HG02852 (cell line): ENCODE measurements around the gene SVEP1.
"Not testable (repeated sequence)": the region's sequence is repeated elsewhere in the genome, so short reads cannot be mapped to it uniquely, and the experiment has no call there.

ENCODE experiments used
- ATAC-seq: cut with Tn5 transposase; IDR thresholded peaks from one replicate; pipeline ENCODE4 v1.9.1; 2021; ENCODE audit warnings: mild to moderate bottlenecking, moderate library complexity; ENCODE audit not compliant: unreplicated experiment

SVEP1 gene

DNA sequence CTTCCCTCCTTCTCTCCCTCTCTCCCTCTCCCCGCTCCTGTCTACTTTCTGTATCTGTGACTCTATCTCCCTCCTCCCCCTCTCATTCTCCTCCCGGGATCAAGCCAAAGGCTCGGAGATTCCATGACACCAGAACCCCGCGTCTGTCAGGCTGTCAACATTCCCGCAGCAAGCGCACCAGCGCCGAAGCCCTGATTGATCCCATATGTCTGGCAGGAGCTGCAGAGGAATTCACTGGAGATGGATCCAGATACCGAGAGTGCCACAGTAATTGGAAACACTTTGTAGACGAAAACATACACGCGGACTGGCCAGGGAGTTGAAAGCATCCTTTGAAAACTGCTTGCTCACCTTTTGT lies 300 bp upstream of the SVEP1 start:
- ATAC-seq = no peak

GRCh38 chr9:110578575-110579033 lies 937 bp downstream of the SVEP1 start:
- no peak for ATAC-seq

- no peak for ATAC-seq
These were observed 3.6 kb downstream of the SVEP1 start for GRCh38 chr9:110575945-110576344.

GRCh38 chr9:110575169-110575568 lies 4.4 kb downstream of the SVEP1 start:
- ATAC-seq = no peak

- no peak for ATAC-seq
These were observed 6.2 kb downstream of the SVEP1 start for GRCh38 chr9:110573305-110573704.

DNA sequence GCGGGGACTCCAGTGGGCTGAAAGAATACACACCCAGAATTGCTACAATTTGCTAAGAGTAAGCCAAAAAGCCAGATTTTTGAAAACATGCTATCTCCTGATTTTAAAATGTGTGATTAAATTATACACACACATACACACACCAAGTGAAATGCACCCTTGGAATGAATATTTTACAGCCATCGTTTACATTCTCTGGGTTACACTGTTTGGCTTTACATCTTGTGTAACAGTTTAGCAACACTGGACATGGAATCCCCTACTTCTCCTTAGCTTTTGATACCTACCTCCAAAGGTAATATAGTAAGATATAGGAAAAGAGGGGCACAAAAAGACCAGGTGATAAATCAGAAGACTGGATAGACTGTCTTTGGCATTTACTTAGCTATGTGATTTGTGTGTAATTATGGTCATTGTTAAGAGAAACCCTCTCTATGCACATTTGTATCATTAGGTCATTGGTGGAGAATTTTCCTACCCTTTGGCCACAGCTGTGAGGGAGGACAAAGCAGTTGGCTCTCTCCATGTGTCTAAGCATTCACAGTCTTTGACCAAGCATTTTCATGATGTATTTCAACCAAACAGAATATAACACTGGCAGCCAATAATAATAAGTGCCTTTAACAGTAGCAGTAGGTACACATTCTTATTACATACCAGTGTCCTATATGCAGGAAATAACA lies 7.6 kb downstream of the SVEP1 start:
- ATAC-seq = no peak

GRCh38 chr9:110566156-110566555 lies 13.4 kb downstream of the SVEP1 start:
- ATAC-seq = no peak

DNA sequence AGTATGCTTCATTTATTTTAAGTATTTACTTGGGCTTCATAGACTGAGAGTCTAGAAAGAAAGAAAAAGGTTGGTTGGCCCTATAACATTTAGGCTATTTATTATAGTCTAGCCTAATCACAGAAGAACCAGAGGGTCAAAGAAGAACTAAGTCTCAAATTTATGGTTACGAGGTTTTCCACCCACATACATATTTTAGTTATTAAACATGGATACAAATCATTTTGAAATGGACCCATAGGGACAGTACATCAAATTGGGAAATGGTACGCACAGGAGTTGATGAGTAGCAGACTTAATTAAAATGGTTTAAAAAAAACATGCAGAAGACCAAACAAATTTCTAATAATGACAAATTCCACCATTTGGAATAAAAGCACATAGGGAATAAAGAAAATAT lies 17.7 kb downstream of the SVEP1 start:
- no peak for ATAC-seq

GRCh38 chr9:110559869-110560268 lies 19.7 kb downstream of the SVEP1 start:
- no peak for ATAC-seq

DNA sequence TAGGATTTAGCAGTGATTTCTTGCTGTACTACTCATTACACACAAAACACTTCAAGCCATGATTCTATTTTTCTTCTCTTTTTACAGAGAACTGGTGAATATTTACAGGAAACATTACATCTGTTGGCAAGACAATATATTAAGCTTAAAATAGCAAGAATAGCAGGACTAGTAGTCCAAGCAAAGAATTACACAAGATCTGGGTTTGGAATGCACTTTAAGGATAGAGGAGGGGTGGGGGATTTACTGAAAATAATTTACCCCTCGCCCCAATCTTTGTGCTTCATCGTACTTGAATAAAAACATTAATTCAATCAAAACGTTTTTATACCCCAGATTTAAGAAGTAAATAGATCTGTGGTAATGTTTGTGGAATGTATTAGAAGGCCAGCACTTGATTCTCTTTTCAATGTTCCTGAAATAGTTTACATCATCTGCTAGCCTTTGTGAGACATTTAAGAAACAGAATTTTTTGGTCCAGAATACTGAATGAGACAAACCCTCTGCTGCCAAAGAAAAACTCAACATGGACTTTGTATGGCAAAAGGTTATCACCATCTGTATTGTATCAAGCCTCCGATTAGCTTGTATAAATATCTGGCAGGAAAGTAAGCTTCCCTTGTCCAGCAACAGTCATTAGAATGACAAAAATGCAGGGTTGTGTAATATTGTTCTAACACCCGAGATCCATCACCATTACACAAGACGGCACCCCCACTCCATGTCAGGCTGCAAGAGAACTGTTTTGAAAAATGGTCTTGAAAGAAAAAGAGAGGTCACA lies 23.8 kb downstream of the SVEP1 start:
- no peak for ATAC-seq

GRCh38 chr9:110546411-110546871 lies 33.1 kb downstream of the SVEP1 start:
- no peak for ATAC-seq

- no peak for ATAC-seq
These were observed 33.8 kb downstream of the SVEP1 start for GRCh38 chr9:110545705-110546104.

DNA sequence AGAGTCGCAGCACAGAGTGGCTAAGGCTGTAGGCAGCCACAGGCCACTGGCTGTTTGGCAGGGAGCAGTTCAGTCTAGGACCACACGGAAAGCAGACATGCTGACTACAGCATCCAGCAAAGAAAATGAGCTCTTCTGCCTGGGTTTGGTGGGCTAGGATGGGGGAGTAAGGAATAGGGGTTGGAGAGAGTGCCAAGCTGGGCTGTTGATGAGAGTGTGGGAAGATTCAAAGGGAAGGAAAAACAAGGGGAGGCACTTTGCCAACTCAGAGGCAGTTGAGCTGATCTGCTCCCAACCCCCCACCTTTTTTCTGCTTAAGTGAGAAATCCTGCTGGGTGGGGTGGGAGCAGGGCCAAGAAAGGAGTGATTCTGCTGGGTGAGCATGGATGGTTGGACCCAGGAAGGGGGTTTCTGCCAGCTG lies 35.9 kb downstream of the SVEP1 start:
- no peak for ATAC-seq

DNA sequence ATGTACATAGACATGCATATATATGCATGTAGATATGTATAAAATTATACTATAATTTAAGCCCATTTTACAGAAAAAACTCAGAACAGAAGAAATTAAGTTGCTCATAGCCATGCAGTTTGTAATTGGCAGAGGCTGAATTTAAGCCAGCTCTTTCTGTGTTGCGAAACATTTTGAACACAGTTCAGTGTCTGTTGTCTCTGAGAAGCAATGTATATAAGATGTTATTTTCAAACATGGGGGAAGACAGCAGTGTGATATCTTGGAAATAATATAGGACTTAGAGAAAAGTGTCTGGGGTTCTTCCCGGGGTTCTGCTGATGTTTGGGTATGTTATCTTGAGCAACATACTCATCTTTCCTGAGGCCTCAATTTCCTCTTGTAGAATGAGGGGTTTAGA lies 37.6 kb downstream of the SVEP1 start:
- no peak for ATAC-seq

GRCh38 chr9:110538647-110539041 lies 40.9 kb downstream of the SVEP1 start:
- ATAC-seq = no peak

- ATAC-seq = no peak
These were observed 41.5 kb downstream of the SVEP1 start for GRCh38 chr9:110537841-110538646.

GRCh38 chr9:110536822-110537221 lies 42.7 kb downstream of the SVEP1 start:
- ATAC-seq = no peak

GRCh38 chr9:110534162-110534561 lies 45.4 kb downstream of the SVEP1 start:
- not testable (repeated sequence) for ATAC-seq

- no peak for ATAC-seq
These were observed 46.5 kb downstream of the SVEP1 start for GRCh38 chr9:110532908-110533665.

- ATAC-seq = no peak
These were observed 47.8 kb downstream of the SVEP1 start for GRCh38 chr9:110531776-110532175.

GRCh38 chr9:110531241-110531640 lies 48.3 kb downstream of the SVEP1 start:
- ATAC-seq = not testable (repeated sequence)
